ENCODE results near the gene KCNRG.
"Not testable (repeated sequence)": the region's sequence is repeated elsewhere in the genome, so short reads cannot be mapped to it uniquely, and the experiment has no call there.

Gene KCNRG

GRCh38 chr13:50012396-50013169 is 2.7 kb upstream of the KCNRG start:
- DNase-seq: no peak

- no peak for DNase-seq
These were observed 858 bp upstream of the KCNRG start for GRCh38 chr13:50014386-50014785.

- DNase-seq: no peak
These were observed 506 bp downstream of the KCNRG start for GRCh38 chr13:50015750-50016149.

GRCh38 chr13:50016444-50016843 is 1.2 kb downstream of the KCNRG start:
- DNase-seq: no peak

- DNase-seq: no peak
These were observed 2.6 kb downstream of the KCNRG start for GRCh38 chr13:50017819-50018218.

DNA sequence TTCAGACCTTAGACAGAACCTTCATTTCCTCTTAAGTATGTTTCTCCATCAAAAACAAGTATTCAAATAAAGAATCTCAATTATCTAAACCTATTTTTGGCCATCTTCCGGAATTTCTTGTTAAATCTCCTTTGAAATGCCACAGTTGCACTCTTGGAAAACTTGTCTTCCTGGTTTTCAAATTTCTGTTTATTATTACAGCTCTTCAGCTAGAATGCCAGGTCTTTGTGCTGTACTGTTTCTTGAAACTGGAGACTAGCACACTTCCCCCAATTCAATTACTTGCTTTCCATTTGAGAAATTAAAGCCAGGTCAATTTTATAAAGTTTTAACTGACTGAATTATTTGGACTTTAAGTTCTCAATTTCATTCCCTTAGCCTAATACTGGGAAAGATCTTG is 10.2 kb downstream of the KCNRG start:
- DNase-seq: no peak

DNA sequence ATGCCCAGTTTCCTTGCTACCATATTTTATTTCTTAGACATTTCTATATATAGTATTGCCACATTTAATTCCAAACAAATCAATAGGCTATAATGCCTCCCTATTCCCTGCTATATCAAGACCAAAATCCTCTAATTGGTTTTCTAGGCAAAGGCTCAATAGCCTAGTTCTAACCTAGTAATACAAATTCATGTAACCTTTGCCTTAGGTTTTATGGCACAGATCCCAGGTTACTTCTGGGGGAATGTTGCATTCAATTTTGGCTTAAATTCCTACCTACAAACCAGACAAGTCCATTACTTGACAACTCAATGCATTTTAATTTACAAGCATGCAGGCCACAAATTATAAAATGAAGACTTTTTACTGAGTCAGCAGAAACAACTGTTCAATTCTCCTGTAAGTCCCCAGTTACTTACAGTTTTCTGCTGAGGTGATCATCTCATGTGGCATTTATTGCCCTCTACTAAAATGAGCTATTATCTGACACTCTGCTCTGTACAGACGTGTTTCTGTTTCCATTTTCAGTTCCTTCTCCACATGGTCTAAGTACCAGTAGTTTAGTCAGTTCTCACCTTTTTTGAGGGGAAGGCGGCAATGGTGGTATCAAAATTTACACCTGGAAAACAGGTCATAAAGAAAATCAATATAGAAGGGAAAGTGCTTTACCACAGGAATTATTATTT is 11.7 kb downstream of the KCNRG start:
- no peak for DNase-seq

- DNase-seq: no peak
These were observed 15.1 kb downstream of the KCNRG start for GRCh38 chr13:50030315-50030714.

DNA sequence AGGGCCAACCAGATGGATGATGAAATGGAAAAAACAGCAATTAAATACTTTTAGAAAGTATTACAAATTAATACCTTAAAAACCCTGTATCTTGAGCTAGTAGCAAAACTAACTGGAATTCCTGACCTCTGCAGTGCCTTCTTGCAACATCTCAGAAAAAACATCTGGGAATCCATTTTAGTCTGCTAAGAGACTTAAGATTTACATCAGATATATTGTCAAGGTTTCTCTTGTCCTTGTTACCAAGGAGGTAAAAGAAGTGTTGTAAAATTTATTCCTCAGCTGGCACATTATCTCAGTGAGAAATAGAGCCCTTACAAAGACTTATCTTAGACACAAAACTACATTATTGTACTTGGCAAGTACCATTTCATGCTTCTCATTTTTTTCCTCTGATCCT is 18.5 kb downstream of the KCNRG start:
- no peak for DNase-seq

GRCh38 chr13:50037788-50038187 is 22.5 kb downstream of the KCNRG start:
- no peak for DNase-seq

- no peak for DNase-seq
These were observed 23.0 kb downstream of the KCNRG start for GRCh38 chr13:50038266-50038665.

- no peak for DNase-seq
These were observed 37.2 kb downstream of the KCNRG start for GRCh38 chr13:50052478-50052877.

- no peak for DNase-seq
These were observed 38.6 kb downstream of the KCNRG start for GRCh38 chr13:50053844-50054243.

DNA sequence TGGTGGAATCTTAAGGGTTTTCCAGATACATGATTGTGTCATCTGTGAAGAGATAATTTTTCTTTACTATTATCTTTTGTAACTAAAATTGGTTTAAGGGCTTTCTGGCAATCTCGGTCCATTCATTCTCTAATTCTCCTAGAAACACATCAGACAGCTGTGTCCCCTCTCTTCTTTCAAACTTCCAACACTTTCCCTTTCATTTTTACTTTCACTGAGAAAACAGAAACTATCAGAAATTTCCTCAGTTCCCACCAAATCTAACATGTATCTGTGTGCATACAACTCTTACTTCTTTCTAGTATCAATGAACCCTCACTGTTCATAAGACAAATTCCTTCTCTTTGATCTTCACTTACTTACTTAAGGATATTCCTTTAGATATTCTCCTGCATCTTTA is 40.2 kb downstream of the KCNRG start:
- DNase-seq: no peak

GRCh38 chr13:50060718-50061117 is 45.5 kb downstream of the KCNRG start:
- no peak for DNase-seq

GRCh38 chr13:50062336-50062735 is 47.1 kb downstream of the KCNRG start:
- not testable (repeated sequence) for DNase-seq

DNA sequence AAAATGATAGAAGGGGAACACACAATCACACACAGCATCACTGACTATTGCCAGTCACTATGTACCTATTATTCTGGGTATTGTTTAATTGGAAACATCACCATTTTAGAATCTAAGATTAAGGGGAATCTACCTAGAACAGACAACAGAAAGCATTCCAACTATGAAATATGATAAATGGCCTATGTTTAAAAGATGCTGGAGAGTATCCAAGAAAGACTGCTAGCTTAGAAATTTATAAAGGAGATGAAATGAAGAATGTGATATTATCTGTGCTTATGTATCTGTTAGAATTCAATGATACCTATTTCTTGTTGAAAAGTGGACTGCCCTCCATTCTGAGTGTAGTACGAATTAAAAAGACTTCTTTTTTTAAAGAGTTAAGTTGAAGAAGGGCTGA is 50.5 kb downstream of the KCNRG start:
- DNase-seq: no peak

DNA sequence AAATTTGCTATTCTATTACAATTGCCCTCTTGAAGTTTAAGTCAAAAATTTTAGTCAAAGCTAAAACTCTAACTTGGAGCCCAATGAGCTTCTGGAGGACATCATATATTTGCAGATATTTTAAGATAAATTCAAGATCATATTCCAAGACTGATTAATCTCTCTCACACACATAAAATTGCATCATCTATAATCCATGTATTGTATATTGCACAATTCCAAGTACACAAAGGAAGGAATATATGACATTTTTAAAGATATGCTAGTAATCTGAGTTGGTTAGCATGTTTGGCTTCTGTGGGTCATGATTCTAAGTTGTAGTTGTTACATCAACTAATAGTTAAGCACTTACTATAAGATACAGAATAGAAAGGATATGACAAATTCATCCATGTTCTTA is 53.3 kb downstream of the KCNRG start:
- DNase-seq: no peak

DNA sequence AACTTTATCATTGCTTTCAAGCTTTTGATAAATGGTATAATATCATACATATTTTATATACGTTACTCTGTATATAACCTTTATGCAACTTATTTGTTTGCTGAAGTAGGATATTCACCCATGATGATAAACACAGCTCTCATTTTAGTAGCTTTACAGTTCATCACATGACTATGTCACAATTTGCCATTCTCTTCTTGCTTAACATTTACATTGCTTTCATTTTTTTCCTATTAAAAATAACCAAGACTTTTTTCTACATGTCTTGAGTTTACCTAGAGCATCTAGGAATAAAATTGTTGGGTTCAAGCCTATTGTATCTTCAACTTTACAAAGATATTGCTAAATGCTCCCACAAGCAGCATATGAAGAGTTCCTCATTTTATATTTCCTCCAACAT is 54.0 kb downstream of the KCNRG start:
- no peak for DNase-seq

DNA sequence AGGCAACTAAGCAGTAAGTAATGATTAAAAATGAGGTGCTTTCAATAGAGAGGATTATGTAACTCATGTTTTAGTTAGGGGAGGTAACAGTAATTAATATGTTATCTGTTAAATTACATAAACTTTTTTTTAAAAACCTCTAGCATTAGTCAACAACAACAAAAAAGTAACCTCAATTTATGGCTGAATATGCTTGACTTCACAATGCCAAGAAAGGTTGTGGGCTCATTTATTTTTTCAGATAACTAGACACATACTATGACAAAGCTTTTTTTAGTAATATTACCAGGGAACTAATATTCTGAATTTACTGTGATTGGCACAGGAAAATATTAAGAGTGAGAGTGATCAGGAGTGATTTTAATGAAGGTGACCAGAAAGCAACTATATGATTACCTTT is 54.9 kb downstream of the KCNRG start:
- DNase-seq: no peak
